SK-N-SH (cell line): ENCODE results near the gene FLT4. TPM values are rescaled to one million over a fixed set of nuclear protein-coding genes. Genes with fewer than 3 reads are reported as not detected.

Experiments used
- CTCF ChIA-PET: fragments of 300-600, 350-600 bp; formaldehyde crosslinking; extraction: SDS; loops from one replicate; lab custom pipeline; 2021; lab: Yijun Ruan, JAX
- POLR2A ChIA-PET: fragments of 350-600 bp; sonication (Branson Sonifier 250); formaldehyde crosslinking; extraction: SDS; loops from one replicate; lab custom pipeline; 2020; ENCODE audit warnings: antibody characterized with exemption, inconsistent platforms; lab: Yijun Ruan, JAX
- DNase-seq: peaks from one replicate; pipeline ENCODE4 v3.0.0; 2012
- H2AFZ ChIP-seq: fragments of 200-600 bp; sonication (generic); 2 replicates; pipeline ENCODE4 v1.8.1; 2016; ENCODE audit warnings: antibody characterized with exemption, mild to moderate bottlenecking, low read depth
- H3F3A ChIP-seq: fragments of 200-600 bp; sonication (generic); replicated peaks from 2 replicates; pipeline ENCODE3; 2016; ENCODE audit warnings: antibody characterized with exemption, mild to moderate bottlenecking; ENCODE audit not compliant: insufficient read depth
- H3K27ac ChIP-seq, 2 experiments: fragments of 200-500 bp in 1 of 2; fragments of 200-600 bp in 1 of 2; sonication (Bioruptor generic) in 1 of 2; sonication (generic), shearing (Covaris generic) in 1 of 2; 2 replicates each; pipeline versions ENCODE4 v1.5.1 to v1.6.1; 2014 to 2016; ENCODE audit warnings: low read depth in 2 of 2, inconsistent platforms in 1 of 2, low read length in 1 of 2, mild to moderate bottlenecking in 1 of 2, mixed read lengths in 1 of 2
- H3K27me3 ChIP-seq: fragments of 200-600 bp; sonication (generic), shearing (Covaris generic); 2 replicates; pipeline ENCODE4 v1.6.1; 2016; ENCODE audit warnings: mixed run types; ENCODE audit not compliant: insufficient read depth
- H3K36me3 ChIP-seq, 2 experiments: fragments of 200-500 bp in 1 of 2; fragments of 200-600 bp in 1 of 2; sonication (Bioruptor generic) in 1 of 2; sonication (generic) in 1 of 2; replicated peaks in 1 of 2; 2 replicates each; pipeline versions ENCODE3 to v1.5.1; 2014 to 2016; ENCODE audit warnings: low read length in 1 of 2, mild to moderate bottlenecking in 1 of 2; ENCODE audit not compliant: insufficient read depth in 2 of 2, control insufficient read depth in 1 of 2
- H3K4me1 ChIP-seq, 2 experiments: fragments of 200-500 bp in 1 of 2; fragments of 200-600 bp in 1 of 2; sonication (Bioruptor generic) in 1 of 2; sonication (generic), shearing (Covaris generic) in 1 of 2; 2 replicates each; pipeline versions ENCODE4 v1.5.1 to v1.6.1; 2014 to 2016; ENCODE audit warnings: low read depth in 1 of 2, low read length in 1 of 2, mixed run types in 1 of 2; ENCODE audit not compliant: insufficient read depth in 2 of 2, control insufficient read depth in 1 of 2
- H3K4me2 ChIP-seq: fragments of 200-600 bp; sonication (generic), shearing (Covaris generic); 2 replicates; pipeline ENCODE4 v1.6.1; 2017; ENCODE audit warnings: mixed run types
- H3K4me3 ChIP-seq, 2 experiments: fragments of 200-500 bp in 1 of 2; fragments of 200-600 bp in 1 of 2; sonication (Bioruptor generic) in 1 of 2; sonication (generic), shearing (Covaris generic) in 1 of 2; 2 replicates each; pipeline versions ENCODE4 v1.5.1 to v1.8.1; 2014 to 2016; ENCODE audit warnings: low read depth in 2 of 2, inconsistent platforms in 1 of 2, low read length in 1 of 2, mild to moderate bottlenecking in 1 of 2, mixed read lengths in 1 of 2, moderate library complexity in 1 of 2
- H3K79me2 ChIP-seq: fragments of 200-600 bp; sonication (generic); 2 replicates; pipeline ENCODE4 v1.8.1; 2017; ENCODE audit warnings: mild to moderate bottlenecking; ENCODE audit not compliant: insufficient read depth
- H3K9ac ChIP-seq: fragments of 200-600 bp; sonication (generic); 2 replicates; pipeline ENCODE4 v1.6.1; 2017; ENCODE audit warnings: mixed run types
- H3K9me2 ChIP-seq: fragments of 200-600 bp; sonication (generic); 2 replicates; pipeline ENCODE4 v1.6.1; 2017; ENCODE audit warnings: mixed run types
- H3K9me3 ChIP-seq: fragments of 200-600 bp; sonication (generic); 2 replicates; pipeline ENCODE4 v1.6.1; 2017; ENCODE audit warnings: mixed run types, mild to moderate bottlenecking, moderate library complexity
- H4K20me1 ChIP-seq: fragments of 200-600 bp; sonication (generic); 2 replicates; pipeline ENCODE4 v1.6.1; 2017; ENCODE audit warnings: mild to moderate bottlenecking, mixed run types; ENCODE audit not compliant: insufficient read depth
- CHD2 ChIP-seq: fragments of 150-350 bp; IDR thresholded peaks from 2 replicates; pipeline ENCODE4 v1.6.1; 2018; ENCODE audit warnings: low read length; ENCODE audit not compliant: partially characterized antibody
- ELF1 ChIP-seq: IDR thresholded peaks from 2 replicates; pipeline ENCODE4 v1.4.0; 2012
- FOSL2 ChIP-seq: IDR thresholded peaks from 2 replicates; pipeline ENCODE4 v1.4.0; 2012; ENCODE audit warnings: low read depth, mild to moderate bottlenecking, moderate library complexity, borderline replicate concordance
- FOXJ3 ChIP-seq: sonication (generic); formaldehyde crosslinking; IDR thresholded peaks from 2 replicates; pipeline ENCODE4 v1.5.1; 2020; ENCODE audit warnings: mild to moderate bottlenecking, missing genetic modification reagents
- FOXM1 ChIP-seq: IDR thresholded peaks from 2 replicates; pipeline ENCODE4 v1.4.0; 2012; ENCODE audit warnings: low read depth, mild to moderate bottlenecking
- GABPA ChIP-seq: IDR thresholded peaks from 2 replicates; pipeline ENCODE4 v1.4.0; 2012; ENCODE audit warnings: low read depth, mild to moderate bottlenecking
- GATA2 ChIP-seq: sonication (generic); formaldehyde crosslinking; IDR thresholded peaks from 2 replicates; pipeline ENCODE4 v1.5.0; 2020; ENCODE audit warnings: mild to moderate bottlenecking, missing genetic modification reagents
- IRF3 ChIP-seq: fragments of 150-350 bp; IDR thresholded peaks from 2 replicates; pipeline ENCODE4 v1.6.1; 2016; ENCODE audit warnings: mild to moderate bottlenecking, low read depth, low read length
- JUND ChIP-seq: IDR thresholded peaks from 2 replicates; pipeline ENCODE4 v1.4.0; 2012
- MEF2A ChIP-seq: IDR thresholded peaks from 2 replicates; pipeline ENCODE4 v1.4.0; 2012; ENCODE audit warnings: low read depth, borderline replicate concordance
- MXI1 ChIP-seq: IDR thresholded peaks from 2 replicates; pipeline ENCODE4 v1.6.1; 2012; ENCODE audit warnings: mild to moderate bottlenecking, low read depth, low read length, improper control_type of control experiment
- POLR2AphosphoS5 ChIP-seq: IDR thresholded peaks from 2 replicates; pipeline ENCODE4 v1.6.1; 2012; ENCODE audit warnings: low read depth, low read length
- RFX5 ChIP-seq: IDR thresholded peaks from 2 replicates; pipeline ENCODE4 v1.6.1; 2012; ENCODE audit warnings: mild to moderate bottlenecking, improper control_type of control experiment, low read length
- SIN3A ChIP-seq: IDR thresholded peaks from 2 replicates; pipeline ENCODE4 v1.6.1; 2012; ENCODE audit warnings: low read depth, mild to moderate bottlenecking, low read length, moderate library complexity, borderline replicate concordance
- TCF12 ChIP-seq: IDR thresholded peaks from 2 replicates; pipeline ENCODE4 v1.4.0; 2012
- TEAD4 ChIP-seq: IDR thresholded peaks from 2 replicates; pipeline ENCODE4 v1.4.0; 2012; ENCODE audit warnings: mild to moderate bottlenecking, borderline replicate concordance; ENCODE audit not compliant: insufficient read depth
- USF1 ChIP-seq: IDR thresholded peaks from 2 replicates; pipeline ENCODE4 v1.4.0; 2012; ENCODE audit warnings: low read depth, borderline replicate concordance
- ZBTB33 ChIP-seq: IDR thresholded peaks from 2 replicates; pipeline ENCODE4 v1.4.0; 2012; ENCODE audit warnings: low read depth, borderline replicate concordance
- WGBS: methylation state at CpG from one replicate; pipeline ENCODE4 v1.1.6; 2017; ENCODE audit warnings: low lambda C conversion rate; 5-methylcytosine and 5-hydroxymethylcytosine counted together
- polyA plus RNA-seq, 3 experiments: library from polyadenylated mRNA; depleted of rRNA; stranded (reverse); fragments of >200 nt; gene quantifications; 2 replicates each; pipeline ENCODE4 v1.2.3, GENCODE V29; 2012

FLT4 gene
- polyA plus RNA-seq, 1 of the 3 experiments (the other 2 are of a cell fraction), result 0.05 TPM

- no peak for TF ChIP-seq FOXJ3 (CRISPR knock-in tag)
- TF ChIP-seq GATA2 (CRISPR knock-in tag), result no peak
- no peak for TF ChIP-seq CHD2
- no peak for TF ChIP-seq MEF2A
Measured at GRCh38 chr5:180647465-180647864, 1.9 kb downstream of the FLT4 start (continued).

GRCh38 chr5:180646963-180647305, 2.5 kb downstream of the FLT4 start:
- H3F3A ChIP-seq, result no peaks in the 10 kb centered on the region
- H4K20me1 ChIP-seq, result no peaks in the 10 kb centered on the region
- H3K27me3 ChIP-seq, result peaks cover 79% of the 10 kb centered on the region; the same call in 1 of the 2 replicates
- TF ChIP-seq MXI1 (no peak), GABPA (no peak), JUND (no peak), IRF3 (no peak), USF1 (no peak)
- no peak overlapping the region for H3K4me2 ChIP-seq
- no peaks in the 10 kb centered on the region for H3K36me3 ChIP-seq
- ChIA-PET POLR2A (no interaction called here), CTCF (interaction anchor here (0.6 to 1.1 kb wide), 2 partner anchors 22 to 519 kb away, joined by 3 to 4 read pairs; no protein-coding TSS in a partner anchor)
- no peak overlapping the region for H3K9ac ChIP-seq
- DNase-seq, result peak; percentile 16
- no peaks in the 10 kb centered on the region for H3K9me3 ChIP-seq
- 43% methylated on average over 1 of the region's 1 CpG for WGBS
- H3K79me2 ChIP-seq, result no peaks in the 10 kb centered on the region
- no peak overlapping the region for H3K4me3 ChIP-seq
- no peaks in the 10 kb centered on the region for H3K9me2 ChIP-seq
- H3K4me1 ChIP-seq, result no peaks in the 10 kb centered on the region
- H2AFZ ChIP-seq, result no peak overlapping the region
- no peak overlapping the region for H3K27ac ChIP-seq

- no peak overlapping the region for H3K9ac ChIP-seq
- H3K79me2 ChIP-seq, result no peaks in the 10 kb centered on the region
- POLR2A ChIA-PET, result no interaction called here
- WGBS, result 52% methylated on average over 7 of the region's 10 CpGs
- H2AFZ ChIP-seq, result no peak overlapping the region
- no peaks in the 10 kb centered on the region for H3K36me3 ChIP-seq
- H3F3A ChIP-seq, result no peaks in the 10 kb centered on the region
- no peaks in the 10 kb centered on the region for H3K9me3 ChIP-seq
- peaks cover 75% of the 10 kb centered on the region; the same call in 1 of the 2 replicates for H3K27me3 ChIP-seq
- CTCF ChIA-PET, result interaction anchor here (1.1 to 1.7 kb wide), 2 partner anchors 27 to 519 kb away, joined by 4 to 8 read pairs; no protein-coding TSS in a partner anchor
- H3K9me2 ChIP-seq, result no peaks in the 10 kb centered on the region
- no peak overlapping the region for H3K4me3 ChIP-seq
- H3K4me1 ChIP-seq, result no peaks in the 10 kb centered on the region
- TF ChIP-seq FOSL2 (no peak), MXI1 (no peak), FOXM1 (no peak), TEAD4 (no peak), GATA2 (CRISPR knock-in tag) (no peak), RFX5 (no peak), SIN3A (no peak), TCF12 (no peak), FOXJ3 (CRISPR knock-in tag) (no peak), POLR2AphosphoS5 (no peak), ELF1 (no peak), IRF3 (no peak), ZBTB33 (no peak)
- no peaks in the 10 kb centered on the region for H4K20me1 ChIP-seq
- peak; percentile 21 for DNase-seq
- H3K4me2 ChIP-seq, result no peak overlapping the region
- H3K27ac ChIP-seq, result no peak overlapping the region
Measured at GRCh38 chr5:180646289-180646962, 3.0 kb downstream of the FLT4 start.
